Measurements from ENCODE around the gene ACP4.
"Not testable (repeated sequence)": the region's sequence is repeated elsewhere in the genome, so short reads cannot be mapped to it uniquely, and the experiment has no call there.

ACP4 gene

GRCh38 chr19:50768277-50768676 lies 21.9 kb upstream of the ACP4 start:
- CTCF ChIA-PET: no interaction called here
- DNase-seq (ENCODE audit: low spot score): no peak
- POLR2A ChIA-PET (ENCODE audit: low non-redundant PET): no interaction called here

GRCh38 chr19:50770164-50770563 lies 20.1 kb upstream of the ACP4 start, which contains the start of gene GPR32:
Gene GPR32 (plus strand): TSS chr19:50770464. CDS start chr19:50770601, 137 bp downstream.
- DNase-seq (ENCODE audit: low spot score); POLR2A ChIA-PET (ENCODE audit: low non-redundant PET); CTCF ChIA-PET: not testable (repeated sequence)

More at GRCh38 chr19:50768277-50768676, 21.9 kb upstream of the ACP4 start:
- H3K27ac ChIP-seq: no peak overlapping the region
- no peak for TF ChIP-seq CTCF (conservative IDR thresholded peaks at IDR 0.05; ENCODE audit: low read depth)

GRCh38 chr19:50770888-50771287 lies 19.3 kb upstream of the ACP4 start:
- DNase-seq (ENCODE audit: low spot score): no peak
- ChIA-PET CTCF (no interaction called here), POLR2A (ENCODE audit: low non-redundant PET) (no interaction called here)
- TF ChIP-seq CTCF (conservative IDR thresholded peaks at IDR 0.05; ENCODE audit: low read depth): no peak
- no peak overlapping the region for H3K27ac ChIP-seq

More at GRCh38 chr19:50770164-50770563, 20.1 kb upstream of the ACP4 start, which contains the start of gene GPR32:
- H3K27ac ChIP-seq: not testable (repeated sequence)

GRCh38 chr19:50772476-50772875 lies 17.7 kb upstream of the ACP4 start:
- ChIA-PET POLR2A (ENCODE audit: low non-redundant PET) (no interaction called here), CTCF (interaction anchor here (0.8 to 1.6 kb wide), 2 partner anchors 48 to 1165 kb away, joined by 3 to 4 read pairs; no protein-coding TSS in a partner anchor)
- DNase-seq (ENCODE audit: low spot score): no peak
- no peak overlapping the region for H3K27ac ChIP-seq
- no peak for TF ChIP-seq CTCF (conservative IDR thresholded peaks at IDR 0.05; ENCODE audit: low read depth)

- H3K27ac ChIP-seq; POLR2A ChIA-PET (ENCODE audit: low non-redundant PET); DNase-seq (ENCODE audit: low spot score): not testable (repeated sequence)
- CTCF ChIA-PET: interaction anchor here (0.8 to 1.6 kb wide), 2 partner anchors 49 to 1165 kb away, joined by 3 to 4 read pairs; no protein-coding TSS in a partner anchor
Measured at GRCh38 chr19:50772912-50773311, 17.3 kb upstream of the ACP4 start.

- H3K27ac ChIP-seq; DNase-seq (ENCODE audit: low spot score); POLR2A ChIA-PET (ENCODE audit: low non-redundant PET): not testable (repeated sequence)
- CTCF ChIA-PET: interaction anchor here (1.6 kb wide), 1 partner anchor 49 kb away, joined by 3 read pairs; no protein-coding TSS in a partner anchor
Measured at GRCh38 chr19:50773454-50773853, 16.8 kb upstream of the ACP4 start.

- ChIA-PET CTCF (interaction anchor here (0.6 kb wide), 1 partner anchor 9 kb away, joined by 4 read pairs; no protein-coding TSS in a partner anchor), POLR2A (ENCODE audit: low non-redundant PET) (no interaction called here)
- no peak for TF ChIP-seq CTCF (conservative IDR thresholded peaks at IDR 0.05; ENCODE audit: low read depth)
- no peak for DNase-seq (ENCODE audit: low spot score)
- H3K27ac ChIP-seq: no peak overlapping the region
Measured at GRCh38 chr19:50776131-50776530, 14.1 kb upstream of the ACP4 start.

GRCh38 chr19:50777261-50777660 lies 13.0 kb upstream of the ACP4 start:
- TF ChIP-seq CTCF (conservative IDR thresholded peaks at IDR 0.05; ENCODE audit: low read depth): no peak
- POLR2A ChIA-PET (ENCODE audit: low non-redundant PET): no interaction called here
- CTCF ChIA-PET: interaction anchor here (0.6 to 1.1 kb wide), 3 partner anchors 145 to 239 kb away, joined by 3 to 5 read pairs (median 3); no protein-coding TSS in a partner anchor

More at GRCh38 chr19:50777261-50777660, 13.0 kb upstream of the ACP4 start:
- no peak overlapping the region for H3K27ac ChIP-seq
- DNase-seq (ENCODE audit: low spot score): no peak

All from RWPE1 (cell line).